Activated T-helper 9 cell treated with anti-CD3 and anti-CD28 coated beads, Interleukin-2, amount 50 U/mL, for 16 hours (primary cell): ENCODE measurements around the gene SLC22A3.
"Not testable (repeated sequence)": the region's sequence is repeated elsewhere in the genome, so short reads cannot be mapped to it uniquely, and the experiment has no call there.

ENCODE experiments used
- DNase-seq: peaks from one replicate; pipeline ENCODE4 v3.0.0-alpha.2; 2020; ENCODE audit warnings: low read depth

SLC22A3 gene

GRCh38 chr6:160336200-160336599 lies 12.0 kb upstream of the SLC22A3 start:
- DNase-seq, result no peak

- DNase-seq, result no peak
Observed at GRCh38 chr6:160337301-160337700, 10.9 kb upstream of the SLC22A3 start.

- no peak for DNase-seq
Observed at GRCh38 chr6:160337991-160338390, 10.2 kb upstream of the SLC22A3 start.

- DNase-seq, result no peak
Observed at GRCh38 chr6:160343144-160343543, 5.0 kb upstream of the SLC22A3 start.

GRCh38 chr6:160344271-160344670 lies 3.9 kb upstream of the SLC22A3 start:
- no peak for DNase-seq

GRCh38 chr6:160347259-160348222 lies 637 bp upstream of the SLC22A3 start:
- no peak for DNase-seq

- DNase-seq, result no peak
Observed at GRCh38 chr6:160349020-160349441, 853 bp downstream of the SLC22A3 start.

- DNase-seq, result no peak
Observed at GRCh38 chr6:160349814-160350350, 1.7 kb downstream of the SLC22A3 start.

- no peak for DNase-seq
Observed at GRCh38 chr6:160353950-160354496, 5.8 kb downstream of the SLC22A3 start.

GRCh38 chr6:160355001-160355400 lies 6.8 kb downstream of the SLC22A3 start:
- no peak for DNase-seq

- no peak for DNase-seq
Observed at GRCh38 chr6:160356074-160356744, 8.0 kb downstream of the SLC22A3 start.

GRCh38 chr6:160357088-160357487 lies 8.9 kb downstream of the SLC22A3 start:
- DNase-seq, result no peak

GRCh38 chr6:160358225-160359119 lies 10.3 kb downstream of the SLC22A3 start:
- DNase-seq, result no peak

GRCh38 chr6:160360955-160361354 lies 12.8 kb downstream of the SLC22A3 start:
- DNase-seq, result no peak

GRCh38 chr6:160362556-160362955 lies 14.4 kb downstream of the SLC22A3 start:
- no peak for DNase-seq

GRCh38 chr6:160363016-160363996 lies 15.1 kb downstream of the SLC22A3 start:
- no peak for DNase-seq

GRCh38 chr6:160365117-160365516 lies 16.9 kb downstream of the SLC22A3 start:
- no peak for DNase-seq

- DNase-seq, result no peak
Observed at GRCh38 chr6:160367798-160368547, 19.8 kb downstream of the SLC22A3 start.

- DNase-seq, result no peak
Observed at GRCh38 chr6:160368670-160369069, 20.5 kb downstream of the SLC22A3 start.

GRCh38 chr6:160373601-160374000 lies 25.4 kb downstream of the SLC22A3 start:
- not testable (repeated sequence) for DNase-seq
